OCI-LY1 (cell line): ENCODE measurements around the gene APC2.
"Not testable (repeated sequence)": the region's sequence is repeated elsewhere in the genome, so short reads cannot be mapped to it uniquely, and the experiment has no call there.

Source experiments
- EZH2 ChIP-seq: fragments of 200-600 bp; sonication (generic), shearing (Covaris generic); IDR thresholded peaks from 2 replicates; pipeline ENCODE4 v1.8.0; 2017; ENCODE audit warnings: borderline replicate concordance, mixed run types, mild to moderate bottlenecking, antibody characterized with exemption, low read length, moderate library complexity, mixed read lengths
- TF ChIP-seq, protein P1 (sequence below): fragments of 200-600 bp; sonication (generic), shearing (Covaris generic); IDR thresholded peaks from 2 replicates; pipeline ENCODE4 v1.5.1; 2017; ENCODE audit warnings: mild to moderate bottlenecking, antibody characterized with exemption, low read length, moderate library complexity, mixed read lengths

DNA sequence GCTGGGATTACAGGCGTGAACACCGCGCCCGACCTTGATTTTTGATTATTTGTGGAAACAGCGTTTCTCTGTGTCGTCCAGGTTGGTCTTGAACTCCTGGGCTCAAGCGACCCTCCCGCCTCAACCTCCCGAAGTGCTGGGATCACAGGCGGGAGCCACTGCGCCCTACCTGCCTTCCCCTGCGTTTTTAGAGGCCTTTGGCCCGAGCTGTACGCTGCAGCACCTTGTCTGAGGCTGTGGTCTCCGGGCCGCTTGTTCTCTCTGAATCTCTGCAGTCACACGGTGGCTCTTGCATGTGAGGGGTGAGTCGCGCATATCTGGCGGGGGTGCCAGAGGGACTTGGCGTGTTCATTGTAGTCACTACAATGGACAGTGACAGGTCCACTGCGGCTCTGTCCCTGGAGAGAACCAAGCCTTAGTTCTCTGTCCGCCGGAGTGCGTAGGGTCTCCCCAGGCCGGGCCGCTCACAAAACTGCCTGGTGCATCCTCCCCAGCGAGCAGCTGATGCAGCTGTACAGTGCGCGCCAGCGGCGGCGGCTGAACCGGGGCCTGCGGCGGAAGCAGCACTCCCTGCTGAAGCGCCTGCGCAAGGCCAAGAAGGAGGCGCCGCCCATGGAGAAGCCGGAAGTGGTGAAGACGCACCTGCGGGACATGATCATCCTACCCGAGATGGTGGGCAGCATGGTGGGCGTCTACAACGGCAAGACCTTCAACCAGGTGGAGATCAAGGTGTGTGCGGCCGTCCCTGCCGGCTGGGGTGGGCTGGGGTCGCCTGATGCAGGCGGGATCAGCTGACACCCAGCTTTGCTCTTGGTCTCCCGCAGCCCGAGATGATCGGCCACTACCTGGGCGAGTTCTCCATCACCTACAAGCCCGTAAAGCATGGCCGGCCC, 10.2 kb upstream of the APC2 start:
- TF ChIP-seq, protein P1, sequence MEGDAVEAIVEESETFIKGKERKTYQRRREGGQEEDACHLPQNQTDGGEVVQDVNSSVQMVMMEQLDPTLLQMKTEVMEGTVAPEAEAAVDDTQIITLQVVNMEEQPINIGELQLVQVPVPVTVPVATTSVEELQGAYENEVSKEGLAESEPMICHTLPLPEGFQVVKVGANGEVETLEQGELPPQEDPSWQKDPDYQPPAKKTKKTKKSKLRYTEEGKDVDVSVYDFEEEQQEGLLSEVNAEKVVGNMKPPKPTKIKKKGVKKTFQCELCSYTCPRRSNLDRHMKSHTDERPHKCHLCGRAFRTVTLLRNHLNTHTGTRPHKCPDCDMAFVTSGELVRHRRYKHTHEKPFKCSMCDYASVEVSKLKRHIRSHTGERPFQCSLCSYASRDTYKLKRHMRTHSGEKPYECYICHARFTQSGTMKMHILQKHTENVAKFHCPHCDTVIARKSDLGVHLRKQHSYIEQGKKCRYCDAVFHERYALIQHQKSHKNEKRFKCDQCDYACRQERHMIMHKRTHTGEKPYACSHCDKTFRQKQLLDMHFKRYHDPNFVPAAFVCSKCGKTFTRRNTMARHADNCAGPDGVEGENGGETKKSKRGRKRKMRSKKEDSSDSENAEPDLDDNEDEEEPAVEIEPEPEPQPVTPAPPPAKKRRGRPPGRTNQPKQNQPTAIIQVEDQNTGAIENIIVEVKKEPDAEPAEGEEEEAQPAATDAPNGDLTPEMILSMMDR, result not testable (repeated sequence)
- not testable (repeated sequence) for TF ChIP-seq EZH2
